Measurements from ENCODE around the gene CLDN6.

- TF ChIP-seq, protein P1, sequence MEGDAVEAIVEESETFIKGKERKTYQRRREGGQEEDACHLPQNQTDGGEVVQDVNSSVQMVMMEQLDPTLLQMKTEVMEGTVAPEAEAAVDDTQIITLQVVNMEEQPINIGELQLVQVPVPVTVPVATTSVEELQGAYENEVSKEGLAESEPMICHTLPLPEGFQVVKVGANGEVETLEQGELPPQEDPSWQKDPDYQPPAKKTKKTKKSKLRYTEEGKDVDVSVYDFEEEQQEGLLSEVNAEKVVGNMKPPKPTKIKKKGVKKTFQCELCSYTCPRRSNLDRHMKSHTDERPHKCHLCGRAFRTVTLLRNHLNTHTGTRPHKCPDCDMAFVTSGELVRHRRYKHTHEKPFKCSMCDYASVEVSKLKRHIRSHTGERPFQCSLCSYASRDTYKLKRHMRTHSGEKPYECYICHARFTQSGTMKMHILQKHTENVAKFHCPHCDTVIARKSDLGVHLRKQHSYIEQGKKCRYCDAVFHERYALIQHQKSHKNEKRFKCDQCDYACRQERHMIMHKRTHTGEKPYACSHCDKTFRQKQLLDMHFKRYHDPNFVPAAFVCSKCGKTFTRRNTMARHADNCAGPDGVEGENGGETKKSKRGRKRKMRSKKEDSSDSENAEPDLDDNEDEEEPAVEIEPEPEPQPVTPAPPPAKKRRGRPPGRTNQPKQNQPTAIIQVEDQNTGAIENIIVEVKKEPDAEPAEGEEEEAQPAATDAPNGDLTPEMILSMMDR (IDR thresholded peaks at IDR 0.05) = no peak
- TF ChIP-seq POLR2A (IDR thresholded peaks at IDR 0.05) = no peak
Measured at GRCh38 chr16:3022684-3023414, 4.9 kb upstream of the CLDN6 start.

Data from gastroesophageal sphincter (tissue), 3 donors.